HG02943 (cell line): ENCODE data around the gene PRMT3.
"Not testable (repeated sequence)": the region's sequence is repeated elsewhere in the genome, so short reads cannot be mapped to it uniquely, and the experiment has no call there.

Experiments
- ATAC-seq: cut with Tn5 transposase; IDR thresholded peaks from one replicate; pipeline ENCODE4 v1.9.1; 2021; ENCODE audit warnings: mild to moderate bottlenecking, low read depth, moderate library complexity; ENCODE audit not compliant: unreplicated experiment

PRMT3 gene

GRCh38 chr11:20453657-20454316, 66.3 kb downstream of the PRMT3 start:
- no peak for ATAC-seq

- no peak for ATAC-seq
Measured at GRCh38 chr11:20457001-20457799, 69.7 kb downstream of the PRMT3 start.

DNA sequence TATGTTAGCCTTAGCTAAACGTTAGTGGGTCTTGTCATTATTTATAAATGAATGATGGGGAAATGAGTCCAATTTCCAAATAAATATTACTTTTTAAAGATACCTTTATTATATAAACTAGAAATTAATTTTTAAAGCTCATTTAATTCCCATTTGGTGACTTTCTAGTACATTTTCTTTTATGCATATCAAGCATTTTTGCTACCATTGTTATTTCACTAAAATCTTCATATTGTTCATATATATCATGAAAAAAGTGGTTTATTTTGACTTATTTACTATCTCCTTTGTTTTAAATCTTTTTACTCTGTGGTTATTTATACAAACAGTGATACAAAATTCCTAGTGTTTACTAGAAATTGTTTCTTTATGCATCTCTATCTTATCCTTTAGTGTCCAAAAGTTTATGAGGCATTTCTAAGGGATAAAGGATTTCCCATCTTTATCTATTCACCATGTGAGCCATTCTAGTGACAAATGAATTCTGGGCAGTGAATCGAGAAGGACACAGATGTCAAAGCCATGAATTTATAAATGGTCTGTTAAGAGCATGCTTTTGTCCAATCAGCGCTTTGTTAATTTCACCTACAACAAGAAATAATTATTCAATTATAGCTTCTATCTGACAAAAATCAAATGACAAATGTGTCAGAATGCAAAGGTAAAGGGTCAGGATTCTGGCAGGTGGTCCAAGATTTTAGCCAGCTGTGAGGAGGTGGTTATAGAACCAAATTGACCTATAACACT, 70.6 kb downstream of the PRMT3 start:
- ATAC-seq: no peak

DNA sequence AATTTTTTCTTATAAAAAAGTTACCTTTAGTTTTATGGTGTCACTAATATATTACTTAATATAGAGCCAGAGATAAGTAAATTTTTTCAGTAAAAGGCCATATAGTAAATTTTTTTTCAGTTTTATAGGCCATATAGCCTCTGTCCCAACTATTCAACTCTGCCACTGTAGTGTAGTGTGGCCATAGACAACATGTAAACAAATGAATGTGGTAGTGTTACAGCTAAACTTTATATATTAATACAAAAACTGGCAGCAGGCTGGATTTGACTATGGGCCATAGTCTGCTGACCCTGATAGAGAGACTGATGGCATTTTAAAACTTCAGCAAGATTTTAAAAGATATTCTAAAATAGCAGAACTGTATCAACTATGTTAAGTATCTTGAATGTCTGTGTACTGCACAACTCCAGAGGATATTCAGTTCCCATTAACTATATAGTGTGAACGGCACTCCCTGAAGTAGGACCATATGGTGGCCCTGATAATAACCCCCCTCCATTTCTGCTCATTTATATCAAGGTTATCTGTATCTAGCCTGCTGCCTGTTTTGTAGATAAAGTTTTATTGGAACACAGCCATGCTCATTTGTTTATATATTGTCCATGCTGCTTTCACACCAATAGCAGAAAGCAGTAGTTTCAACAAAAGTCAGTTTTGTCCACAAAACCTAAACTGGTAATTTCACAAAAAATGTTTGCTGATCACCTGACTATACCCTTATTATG, 71.6 kb downstream of the PRMT3 start:
- ATAC-seq: no peak

DNA sequence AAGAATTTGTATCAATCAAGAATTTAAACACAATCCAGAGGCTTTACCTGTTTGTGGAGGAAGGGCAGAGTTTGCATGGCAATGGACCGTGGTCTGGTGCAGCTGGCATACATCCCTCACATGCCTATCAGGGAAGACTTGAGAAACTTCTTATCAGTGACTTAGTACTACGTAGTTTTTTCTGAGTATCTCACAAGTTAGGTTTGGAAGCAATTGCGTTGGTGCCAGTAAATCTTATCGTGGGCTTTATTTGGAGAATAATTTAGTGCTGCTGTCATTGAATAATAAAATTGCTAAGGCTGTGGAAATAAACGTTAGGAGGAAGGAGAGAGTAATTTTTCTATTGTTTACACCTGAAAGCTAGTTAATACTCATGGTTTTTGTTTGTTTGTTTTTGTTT, 72.3 kb downstream of the PRMT3 start:
- ATAC-seq: no peak

- no peak for ATAC-seq
Measured at GRCh38 chr11:20464518-20464917, 77.0 kb downstream of the PRMT3 start.

DNA sequence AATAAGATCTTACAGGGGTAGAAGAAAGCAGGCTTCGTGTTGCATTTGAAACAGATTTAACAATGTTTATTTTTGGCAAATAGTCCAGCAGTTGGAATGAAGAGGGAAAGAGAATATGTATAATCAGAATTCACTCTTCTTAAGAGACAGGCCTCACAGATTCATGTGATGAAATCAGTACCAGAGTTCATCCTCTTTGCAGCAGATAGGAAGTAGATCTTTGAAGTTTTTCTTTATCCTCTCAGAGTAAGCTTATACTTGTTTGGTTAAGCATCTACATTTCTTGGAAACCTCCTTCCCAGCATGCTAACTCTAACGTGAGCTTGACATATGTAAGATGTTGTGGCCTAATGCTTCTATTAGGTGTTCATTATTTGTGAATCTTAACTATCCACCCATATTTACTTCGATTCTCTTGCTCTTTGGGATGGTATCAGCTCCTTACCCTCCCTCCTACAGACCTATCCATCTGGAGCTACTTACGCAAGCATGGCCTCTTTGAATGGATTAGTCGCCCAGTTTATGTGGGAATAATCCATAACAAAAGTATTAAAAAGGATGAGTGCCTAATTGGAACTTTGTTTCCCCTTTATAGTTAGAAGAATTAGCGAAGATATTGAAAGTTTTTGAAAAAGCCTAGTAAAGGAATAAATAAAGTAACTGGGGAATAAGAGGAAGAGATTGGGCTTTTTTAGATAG, 80.1 kb downstream of the PRMT3 start:
- no peak for ATAC-seq

- ATAC-seq: no peak
Measured at GRCh38 chr11:20470348-20470747, 82.8 kb downstream of the PRMT3 start.

- not testable (repeated sequence) for ATAC-seq
Measured at GRCh38 chr11:20471929-20472328, 84.4 kb downstream of the PRMT3 start.

- no peak for ATAC-seq
Measured at GRCh38 chr11:20474176-20474881, 86.8 kb downstream of the PRMT3 start.

- ATAC-seq: no peak
Measured at GRCh38 chr11:20474882-20475517, 87.5 kb downstream of the PRMT3 start.

GRCh38 chr11:20477418-20478090, 90.0 kb downstream of the PRMT3 start:
- no peak for ATAC-seq

DNA sequence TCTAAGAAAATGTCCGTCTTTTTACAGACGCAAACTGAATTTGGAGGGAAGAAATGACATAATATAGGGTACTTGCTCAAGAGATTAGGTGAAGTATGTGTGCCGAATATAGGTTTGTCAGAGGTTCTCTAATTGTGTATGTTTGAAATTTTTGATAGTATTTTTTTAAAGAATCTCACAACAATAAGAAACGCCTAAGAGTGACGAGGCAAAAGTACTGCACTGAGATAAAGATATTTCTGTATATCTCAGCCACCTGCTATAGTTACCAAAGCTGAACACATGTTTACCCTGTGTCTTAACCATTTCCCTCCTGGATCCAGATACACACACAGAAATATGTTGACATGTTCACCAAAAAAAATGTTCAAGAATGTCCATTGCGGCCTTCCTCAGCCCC, 92.0 kb downstream of the PRMT3 start:
- no peak for ATAC-seq

DNA sequence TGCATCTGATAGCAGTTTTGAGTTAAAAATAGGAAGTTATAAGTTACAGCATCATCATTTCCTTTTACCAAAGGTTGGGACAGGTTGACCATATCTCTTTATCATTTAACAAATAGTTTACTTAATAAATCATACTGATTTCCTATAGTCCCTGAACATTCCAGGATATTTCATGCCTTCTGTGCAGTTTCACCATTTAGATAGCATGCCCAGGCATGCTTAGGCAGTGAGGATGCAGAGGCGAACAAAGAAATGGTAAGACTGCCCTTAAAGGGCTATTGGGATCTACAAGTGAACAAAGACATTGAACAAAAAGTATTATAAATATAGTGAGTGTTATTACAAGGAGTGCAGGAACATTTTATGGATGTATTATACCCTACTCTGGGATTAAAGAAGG, 96.4 kb downstream of the PRMT3 start:
- no peak for ATAC-seq

- ATAC-seq: not testable (repeated sequence)
Measured at GRCh38 chr11:20484416-20484815, 96.9 kb downstream of the PRMT3 start.

- ATAC-seq: no peak
Measured at GRCh38 chr11:20488352-20488751, 100.8 kb downstream of the PRMT3 start.

- ATAC-seq: no peak
Measured at GRCh38 chr11:20489948-20490347, 102.4 kb downstream of the PRMT3 start.

DNA sequence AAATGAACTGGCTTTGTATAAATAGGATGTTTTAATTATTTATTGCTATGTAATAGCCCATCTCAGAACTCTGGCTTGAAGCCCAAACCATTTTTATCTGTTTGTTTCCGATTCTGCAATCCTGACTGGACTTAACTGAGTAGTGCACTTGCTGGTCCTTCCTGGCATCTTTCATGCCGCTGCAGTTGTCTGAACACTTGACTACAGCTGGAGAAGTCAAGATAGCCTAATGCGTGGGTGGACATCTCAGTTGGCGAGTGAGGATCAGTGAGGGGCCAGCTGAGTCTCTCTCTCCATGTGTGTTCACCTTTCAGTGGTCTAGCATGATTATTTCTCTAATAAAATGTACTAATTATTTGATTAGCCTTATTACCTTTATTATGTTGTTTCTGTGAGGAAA, 105.8 kb downstream of the PRMT3 start:
- no peak for ATAC-seq
